ENCODE data around the gene COL9A3.

Gene COL9A3

DNA sequence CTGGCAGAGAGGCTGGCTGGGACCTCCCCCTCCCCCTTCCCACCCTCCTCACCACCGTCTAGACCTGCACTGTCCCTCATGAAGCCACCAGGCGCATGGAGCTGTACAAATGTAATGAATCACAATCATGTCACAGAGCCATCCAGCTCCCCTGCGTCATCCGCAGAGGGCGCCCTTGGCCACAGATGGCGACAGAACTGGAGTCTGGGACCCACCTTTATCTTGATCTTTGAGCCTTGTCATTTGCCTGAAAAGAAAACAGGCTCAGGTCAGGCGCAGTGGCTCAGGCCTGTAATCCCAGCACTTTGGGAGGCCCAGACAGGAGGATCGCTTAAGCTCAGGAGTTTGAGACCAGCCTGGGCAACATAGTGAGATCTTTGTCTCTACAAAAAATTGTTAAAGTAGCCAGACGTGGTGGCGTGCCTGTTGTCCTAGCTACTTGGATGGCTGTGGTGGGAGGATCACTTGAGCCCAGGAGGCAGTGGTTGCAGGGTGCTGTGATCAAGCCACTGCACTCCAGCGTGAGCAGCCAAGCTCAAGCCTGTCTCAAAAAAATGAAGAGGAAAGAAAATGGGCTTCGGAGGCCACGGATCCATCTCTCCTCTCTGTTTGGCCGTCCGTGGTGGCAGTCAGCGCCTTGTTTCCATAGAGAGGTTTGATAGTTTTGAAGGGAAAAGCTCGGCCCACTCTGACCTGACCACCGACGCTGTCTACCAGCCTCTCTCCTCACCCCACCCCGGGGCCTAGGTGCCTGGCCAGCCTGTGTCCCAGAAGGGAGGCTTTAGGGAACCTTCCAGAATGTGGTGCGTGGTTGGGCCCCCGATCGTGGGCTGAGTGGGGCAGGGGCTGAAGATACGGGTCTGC, 6.2 kb downstream of the COL9A3 start:
- Histone ChIP-seq H2BK5ac (ENCODE audit: low read length) (peak overlapping the region; percentile 19), H3K4ac (ENCODE audit: low read length) (no peak overlapping the region), H4K8ac (ENCODE audit: low read depth, low read length) (no peak overlapping the region), H3K4me1 (ENCODE audit: control insufficient read depth in 2 of 2, insufficient read depth in 1 of 2, low read depth in 1 of 2, low read length in 2 of 2) (peaks cover 28 to 30% of the 10 kb centered on the region in 2 donors), H2BK120ac (ENCODE audit: low read depth, low read length) (no peak overlapping the region), H3K14ac (ENCODE audit: low read length) (peak overlapping the region; percentile 38), H3K79me1 (ENCODE audit: low read depth, low read length) (peaks cover 2% of the 10 kb centered on the region), H2BK12ac (ENCODE audit: low read length) (no peak overlapping the region), H3K9me3 (replicated peaks in 1 of 2; ENCODE audit: control insufficient read depth in 2 of 2, insufficient read depth in 1 of 2, low read depth in 1 of 2, low read length in 2 of 2) (no peaks in the 10 kb centered on the region), H2BK15ac (ENCODE audit: low read length) (peak overlapping the region; percentile 76), H3K36me3 (replicated peaks in 1 of 2; ENCODE audit: control insufficient read depth in 2 of 2, insufficient read depth in 2 of 2, low read length in 2 of 2) (no peaks in the 10 kb centered on the region), H3K27ac (replicated peaks; ENCODE audit: low read length) (peak overlapping the region; percentile 22), H3K18ac (ENCODE audit: low read length) (peak overlapping the region; percentile 87), H2AFZ (ENCODE audit: low read length) (peak overlapping the region; percentile 56), H3K4me3 (ENCODE audit: low read length in 2 of 2) (no peak overlapping the region), H3K27me3 (ENCODE audit: control insufficient read depth in 3 of 3, insufficient read depth in 3 of 3, low read depth in 1 of 3, low read length in 3 of 3) (peaks cover 0 to 30% (median 0%) of the 10 kb centered on the region in 3 experiments), H3K23ac (ENCODE audit: low read depth, low read length, poor library complexity) (peak overlapping the region; percentile 12), H4K91ac (ENCODE audit: low read depth, low read length, poor library complexity) (no peak overlapping the region), H3K9ac (ENCODE audit: low read depth, low read length, poor library complexity) (peak overlapping the region; percentile 21), H3K4me2 (ENCODE audit: insufficient read depth, low read length, poor library complexity, severe bottlenecking) (no peak overlapping the region), H2AK5ac (ENCODE audit: low read depth, low read length) (peak overlapping the region; percentile 63)
- no peak for DNase-seq (ENCODE audit: low spot score)
- WGBS, 2 donors (ENCODE audit: extremely low coverage in 2 of 2, insufficient read length in 2 of 2, insufficient replicate concordance in 1 of 2) = no CpG with 5 or more reads among the region's 24 CpGs

- H2AFZ ChIP-seq (ENCODE audit: low read length) = peak overlapping the region; percentile 56
- H3K23ac ChIP-seq (ENCODE audit: low read depth, low read length, poor library complexity) = peak overlapping the region; percentile 96
- H3K36me3 ChIP-seq (replicated peaks in 1 of 2; ENCODE audit: control insufficient read depth in 2 of 2, insufficient read depth in 2 of 2, low read length in 2 of 2) = no peaks in the 10 kb centered on the region
- no peak overlapping the region for H3K4ac ChIP-seq (ENCODE audit: low read length)
- H3K79me1 ChIP-seq (ENCODE audit: low read depth, low read length) = peaks cover 2% of the 10 kb centered on the region
- no peak overlapping the region for H3K4me2 ChIP-seq (ENCODE audit: insufficient read depth, low read length, poor library complexity, severe bottlenecking)
- no peak for DNase-seq (ENCODE audit: low spot score)
- H2BK12ac ChIP-seq (ENCODE audit: low read length) = peak overlapping the region; percentile 75
- no peak overlapping the region for H3K9ac ChIP-seq (ENCODE audit: low read depth, low read length, poor library complexity)
- H3K14ac ChIP-seq (ENCODE audit: low read length) = peak overlapping the region; percentile 56
- peak overlapping the region; percentile 99 for H2BK15ac ChIP-seq (ENCODE audit: low read length)
- peak overlapping the region; percentile 65 for H3K18ac ChIP-seq (ENCODE audit: low read length)
- WGBS, 2 donors (ENCODE audit: extremely low coverage in 2 of 2, insufficient read length in 2 of 2, insufficient replicate concordance in 1 of 2) = no CpG with 5 or more reads among the region's 38 CpGs
- H2AK5ac ChIP-seq (ENCODE audit: low read depth, low read length) = peak overlapping the region; percentile 99
- H3K27me3 ChIP-seq (ENCODE audit: control insufficient read depth in 3 of 3, insufficient read depth in 3 of 3, low read depth in 1 of 3, low read length in 3 of 3) = peaks cover 0 to 21% (median 0%) of the 10 kb centered on the region in 3 experiments
- H3K4me3 ChIP-seq (ENCODE audit: low read length in 2 of 2) = no peak overlapping the region
- peak overlapping the region; percentile 19 for H2BK5ac ChIP-seq (ENCODE audit: low read length)
- H4K8ac ChIP-seq (ENCODE audit: low read depth, low read length) = no peak overlapping the region
- H3K9me3 ChIP-seq (replicated peaks in 1 of 2; ENCODE audit: control insufficient read depth in 2 of 2, insufficient read depth in 1 of 2, low read depth in 1 of 2, low read length in 2 of 2) = no peaks in the 10 kb centered on the region
- H2BK120ac ChIP-seq (ENCODE audit: low read depth, low read length) = peak overlapping the region; percentile 67
- H3K27ac ChIP-seq (replicated peaks; ENCODE audit: low read length) = no peak overlapping the region
- no peak overlapping the region for H4K91ac ChIP-seq (ENCODE audit: low read depth, low read length, poor library complexity)
- H3K4me1 ChIP-seq (ENCODE audit: control insufficient read depth in 2 of 2, insufficient read depth in 1 of 2, low read depth in 1 of 2, low read length in 2 of 2) = peaks cover 21 to 24% of the 10 kb centered on the region in 2 donors
Measured at GRCh38 chr20:62823688-62824475, 7.0 kb downstream of the COL9A3 start.

DNA sequence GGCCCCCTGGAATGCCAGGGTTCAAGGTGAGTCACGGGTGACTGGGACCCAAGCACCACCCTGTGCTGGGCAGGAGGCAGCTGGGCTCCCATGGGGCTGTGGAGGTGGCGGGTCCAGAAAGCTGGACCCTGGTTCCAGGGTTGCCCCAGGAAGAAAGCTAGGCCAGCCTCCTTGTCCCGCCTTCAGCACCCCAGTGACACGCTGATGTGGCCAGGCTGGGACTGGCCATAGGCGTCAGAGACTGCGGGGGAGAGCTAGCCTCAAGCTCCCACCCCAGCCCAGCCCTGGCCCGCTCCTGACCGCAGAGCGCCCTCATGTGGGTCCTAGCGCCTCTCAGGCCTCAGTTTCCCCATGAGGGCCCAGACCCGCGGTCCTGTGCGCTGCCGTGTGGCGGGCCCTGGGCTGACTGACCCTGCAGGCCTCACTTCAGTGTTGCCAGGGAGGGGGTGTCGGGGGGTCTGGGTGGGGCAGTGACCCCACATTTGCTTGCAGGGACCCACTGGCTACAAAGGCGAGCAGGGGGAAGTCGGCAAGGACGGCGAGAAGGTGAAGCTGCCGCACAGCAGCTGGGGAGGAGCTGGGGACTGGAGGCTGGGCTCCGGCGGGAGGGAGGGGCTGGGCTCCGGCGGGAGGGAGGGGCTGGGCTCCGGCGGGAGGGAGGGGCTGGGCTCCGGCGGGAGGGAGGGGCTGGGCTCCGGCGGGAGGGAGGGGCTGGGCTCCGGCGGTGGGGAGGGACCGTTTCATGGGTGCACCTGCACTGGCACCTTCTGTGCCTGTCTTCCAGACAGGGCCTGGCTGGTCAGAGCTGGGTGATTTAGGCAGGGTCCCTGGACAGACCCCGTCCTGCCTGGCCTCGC, 7.9 kb downstream of the COL9A3 start:
- H2AFZ ChIP-seq (ENCODE audit: low read length) = peak overlapping the region; percentile 87
- H3K4ac ChIP-seq (ENCODE audit: low read length) = no peak overlapping the region
- H3K4me3 ChIP-seq (ENCODE audit: low read length in 2 of 2) = no peak overlapping the region
- H3K27ac ChIP-seq (replicated peaks; ENCODE audit: low read length) = peak overlapping the region; percentile 4
- H2BK5ac ChIP-seq (ENCODE audit: low read length) = no peak overlapping the region
- H3K36me3 ChIP-seq (replicated peaks in 1 of 2; ENCODE audit: control insufficient read depth in 2 of 2, insufficient read depth in 2 of 2, low read length in 2 of 2) = no peaks in the 10 kb centered on the region
- H3K27me3 ChIP-seq (ENCODE audit: control insufficient read depth in 3 of 3, insufficient read depth in 3 of 3, low read depth in 1 of 3, low read length in 3 of 3) = peaks cover 0 to 14% (median 0%) of the 10 kb centered on the region in 3 experiments
- DNase-seq (ENCODE audit: low spot score) = no peak
- H4K91ac ChIP-seq (ENCODE audit: low read depth, low read length, poor library complexity) = no peak overlapping the region
- H3K4me1 ChIP-seq (ENCODE audit: control insufficient read depth in 2 of 2, insufficient read depth in 1 of 2, low read depth in 1 of 2, low read length in 2 of 2) = peaks cover 19 to 20% of the 10 kb centered on the region in 2 donors
- peak overlapping the region; percentile 25 for H3K4me2 ChIP-seq (ENCODE audit: insufficient read depth, low read length, poor library complexity, severe bottlenecking)
- H2BK12ac ChIP-seq (ENCODE audit: low read length) = peak overlapping the region; percentile 75
- peak overlapping the region; percentile 99 for H2AK5ac ChIP-seq (ENCODE audit: low read depth, low read length)
- peak overlapping the region; percentile 96 for H3K23ac ChIP-seq (ENCODE audit: low read depth, low read length, poor library complexity)
- peak overlapping the region; percentile 56 for H3K14ac ChIP-seq (ENCODE audit: low read length)
- peaks cover 2% of the 10 kb centered on the region for H3K79me1 ChIP-seq (ENCODE audit: low read depth, low read length)
- no peak overlapping the region for H3K9ac ChIP-seq (ENCODE audit: low read depth, low read length, poor library complexity)
- H3K9me3 ChIP-seq (replicated peaks in 1 of 2; ENCODE audit: control insufficient read depth in 2 of 2, insufficient read depth in 1 of 2, low read depth in 1 of 2, low read length in 2 of 2) = no peaks in the 10 kb centered on the region
- peak overlapping the region; percentile 67 for H2BK120ac ChIP-seq (ENCODE audit: low read depth, low read length)
- H2BK15ac ChIP-seq (ENCODE audit: low read length) = peak overlapping the region; percentile 99
- peak overlapping the region; percentile 94 for H3K18ac ChIP-seq (ENCODE audit: low read length)
- H4K8ac ChIP-seq (ENCODE audit: low read depth, low read length) = no peak overlapping the region
- no CpG with 5 or more reads among the region's 36 CpGs for WGBS, 2 donors (ENCODE audit: extremely low coverage in 2 of 2, insufficient read length in 2 of 2, insufficient replicate concordance in 1 of 2)

All from neuronal stem cell (in vitro differentiated cells).